ENCODE data around the gene DSCAM. TPM values are rescaled to one million over a fixed set of nuclear protein-coding genes. Genes with fewer than 3 reads are reported as not detected.

DSCAM gene
- total and polyA plus RNA-seq, 2 donors (not counting 3 experiments of a cell fraction or from before 2014, with no cell fraction given): not detected

DNA sequence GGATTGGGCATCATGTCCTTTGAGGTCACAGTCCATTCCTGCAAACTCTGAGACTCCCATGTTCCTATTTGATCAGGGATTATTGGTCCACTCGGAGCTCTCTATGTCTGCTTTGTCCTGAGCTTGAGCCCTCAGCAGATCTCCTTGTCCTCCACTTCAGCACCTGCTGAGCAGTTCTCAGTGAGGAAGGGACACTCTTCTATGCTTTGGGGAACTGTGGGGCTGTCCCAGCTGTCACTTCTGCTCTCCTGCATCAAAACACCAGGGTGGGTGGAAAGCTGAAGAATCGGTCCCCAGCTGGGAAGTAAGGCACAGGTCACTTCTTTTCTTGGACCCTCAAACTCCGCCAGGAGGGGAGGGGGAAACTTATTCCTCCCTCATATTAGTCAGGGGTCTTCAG, 880.2 kb downstream of the DSCAM start:
- DNase-seq (ENCODE audit: low read depth, low spot score) (no peak), FAIRE-seq (no peak)
- Histone ChIP-seq H3K9me1 (replicated peaks; ENCODE audit: control insufficient read depth, extremely low read depth, insufficient read depth, low read length) (no peaks in the 10 kb centered on the region), H4K20me1 (replicated peaks; ENCODE audit: control insufficient read depth, extremely low read depth, insufficient read depth, low read length) (no peaks in the 10 kb centered on the region), H3K27ac (ENCODE audit: insufficient read depth, low read depth, low read length) (no peak overlapping the region), H2AFZ (ENCODE audit: low read depth, low read length) (no peak overlapping the region), H3K79me2 (ENCODE audit: control insufficient read depth, insufficient read depth, low read length) (no peaks in the 10 kb centered on the region), H3K4me2 (ENCODE audit: insufficient read depth, low read length) (no peak overlapping the region), H3K27me3 (ENCODE audit: control insufficient read depth in 2 of 2, insufficient read depth in 2 of 2, low read length in 2 of 2) (no peaks in the 10 kb centered on the region), H3K9ac (replicated peaks; ENCODE audit: extremely low read depth, insufficient read depth, low read length) (no peak overlapping the region), H3K4me1 (ENCODE audit: control insufficient read depth, extremely low read depth, insufficient read depth, low read length) (no peaks in the 10 kb centered on the region), H3K36me3 (ENCODE audit: control insufficient read depth in 2 of 2, extremely low read depth in 1 of 2, insufficient read depth in 2 of 2, low read length in 2 of 2) (no peaks in the 10 kb centered on the region), H3K4me3 (replicated peaks in 1 of 3; ENCODE audit: insufficient read depth in 1 of 3, low read depth in 1 of 3, low read length in 3 of 3) (no peak overlapping the region), H3K9me3 (replicated peaks; ENCODE audit: control insufficient read depth, insufficient read depth, low read length) (peaks cover 6% of the 10 kb centered on the region)
- CTCF ChIA-PET: no interaction called here
- POLR2A ChIA-PET: no interaction called here
- no TSS peak for BruUV-seq (replicated peaks)
- TF ChIP-seq, protein P1, sequence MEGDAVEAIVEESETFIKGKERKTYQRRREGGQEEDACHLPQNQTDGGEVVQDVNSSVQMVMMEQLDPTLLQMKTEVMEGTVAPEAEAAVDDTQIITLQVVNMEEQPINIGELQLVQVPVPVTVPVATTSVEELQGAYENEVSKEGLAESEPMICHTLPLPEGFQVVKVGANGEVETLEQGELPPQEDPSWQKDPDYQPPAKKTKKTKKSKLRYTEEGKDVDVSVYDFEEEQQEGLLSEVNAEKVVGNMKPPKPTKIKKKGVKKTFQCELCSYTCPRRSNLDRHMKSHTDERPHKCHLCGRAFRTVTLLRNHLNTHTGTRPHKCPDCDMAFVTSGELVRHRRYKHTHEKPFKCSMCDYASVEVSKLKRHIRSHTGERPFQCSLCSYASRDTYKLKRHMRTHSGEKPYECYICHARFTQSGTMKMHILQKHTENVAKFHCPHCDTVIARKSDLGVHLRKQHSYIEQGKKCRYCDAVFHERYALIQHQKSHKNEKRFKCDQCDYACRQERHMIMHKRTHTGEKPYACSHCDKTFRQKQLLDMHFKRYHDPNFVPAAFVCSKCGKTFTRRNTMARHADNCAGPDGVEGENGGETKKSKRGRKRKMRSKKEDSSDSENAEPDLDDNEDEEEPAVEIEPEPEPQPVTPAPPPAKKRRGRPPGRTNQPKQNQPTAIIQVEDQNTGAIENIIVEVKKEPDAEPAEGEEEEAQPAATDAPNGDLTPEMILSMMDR (IDR thresholded peaks at IDR 0.05; ENCODE audit: extremely low read depth in 1 of 2, insufficient read depth in 1 of 2, low read depth in 1 of 2, low read length in 2 of 2): no peak
- TF ChIP-seq MYC (IDR thresholded peaks at IDR 0.05; ENCODE audit: low read depth, low read length) (no peak), FOS (IDR thresholded peaks at IDR 0.05; ENCODE audit: borderline replicate concordance, insufficient read depth, low read length) (no peak)
- intact Hi-C loops (cut with micrococcal nuclease) (no loop called here), dilution Hi-C loops (cut with MboI; ENCODE audit: extremely low pct_ligation_motif_present, low sequenced_read_pairs) (no loop called here)

DNA sequence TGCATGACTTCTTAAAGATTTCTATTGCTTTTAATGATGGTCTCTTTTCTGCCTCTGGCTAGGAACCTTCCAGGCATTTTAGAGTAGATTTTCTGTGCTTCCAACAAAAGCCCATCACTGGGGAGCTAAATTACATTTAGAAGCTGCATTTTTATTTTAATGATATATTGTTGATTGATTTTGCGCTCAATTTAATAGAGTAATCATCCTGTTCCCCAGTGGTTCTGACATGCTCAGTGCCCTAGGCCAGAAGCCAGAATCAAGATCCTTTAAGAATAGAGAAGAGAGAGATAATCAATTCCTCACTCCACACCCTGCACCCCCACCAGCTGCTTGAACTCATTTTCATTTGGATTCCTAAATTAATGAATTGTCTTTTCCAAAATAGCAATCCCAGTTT, 881.9 kb downstream of the DSCAM start:
- Histone ChIP-seq H4K20me1 (replicated peaks; ENCODE audit: control insufficient read depth, extremely low read depth, insufficient read depth, low read length) (no peaks in the 10 kb centered on the region), H3K4me2 (ENCODE audit: insufficient read depth, low read length) (no peak overlapping the region), H3K9ac (replicated peaks; ENCODE audit: extremely low read depth, insufficient read depth, low read length) (no peak overlapping the region), H3K27me3 (ENCODE audit: control insufficient read depth in 2 of 2, insufficient read depth in 2 of 2, low read length in 2 of 2) (no peaks in the 10 kb centered on the region), H3K9me3 (replicated peaks; ENCODE audit: control insufficient read depth, insufficient read depth, low read length) (peaks cover 6% of the 10 kb centered on the region), H2AFZ (ENCODE audit: low read depth, low read length) (no peak overlapping the region), H3K36me3 (ENCODE audit: control insufficient read depth in 2 of 2, extremely low read depth in 1 of 2, insufficient read depth in 2 of 2, low read length in 2 of 2) (no peaks in the 10 kb centered on the region), H3K79me2 (ENCODE audit: control insufficient read depth, insufficient read depth, low read length) (no peaks in the 10 kb centered on the region), H3K4me3 (replicated peaks in 1 of 3; ENCODE audit: insufficient read depth in 1 of 3, low read depth in 1 of 3, low read length in 3 of 3) (no peak overlapping the region), H3K27ac (ENCODE audit: insufficient read depth, low read depth, low read length) (no peak overlapping the region), H3K4me1 (ENCODE audit: control insufficient read depth, extremely low read depth, insufficient read depth, low read length) (no peaks in the 10 kb centered on the region), H3K9me1 (replicated peaks; ENCODE audit: control insufficient read depth, extremely low read depth, insufficient read depth, low read length) (no peaks in the 10 kb centered on the region)
- ChIA-PET POLR2A (no interaction called here), CTCF (no interaction called here)
- dilution Hi-C loops (cut with MboI; ENCODE audit: extremely low pct_ligation_motif_present, low sequenced_read_pairs): no loop called here
- no TSS peak for BruUV-seq (replicated peaks)
- FAIRE-seq (no peak), DNase-seq (ENCODE audit: low read depth, low spot score) (no peak)
- no peak for TF ChIP-seq MYC (IDR thresholded peaks at IDR 0.05; ENCODE audit: low read depth, low read length)
- TF ChIP-seq GATA2 (IDR thresholded peaks at IDR 0.05; ENCODE audit: insufficient read depth, insufficient read length, low read depth, low read length): no peak
- TF ChIP-seq, protein P2, sequence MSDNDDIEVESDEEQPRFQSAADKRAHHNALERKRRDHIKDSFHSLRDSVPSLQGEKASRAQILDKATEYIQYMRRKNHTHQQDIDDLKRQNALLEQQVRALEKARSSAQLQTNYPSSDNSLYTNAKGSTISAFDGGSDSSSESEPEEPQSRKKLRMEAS (IDR thresholded peaks at IDR 0.05; ENCODE audit: insufficient read depth, insufficient read length): no peak
- no peak for TF ChIP-seq FOS (IDR thresholded peaks at IDR 0.05; ENCODE audit: borderline replicate concordance, insufficient read depth, low read length)
- no peak for TF ChIP-seq JUN (IDR thresholded peaks at IDR 0.05; ENCODE audit: borderline replicate concordance, insufficient read depth, insufficient read length, low read depth)
- no peak for TF ChIP-seq EZH2 (IDR thresholded peaks at IDR 0.05; ENCODE audit: borderline replicate concordance, low read depth, low read length, severe bottlenecking)
- TF ChIP-seq POLR2A (IDR thresholded peaks at IDR 0.05; ENCODE audit: low read depth, low read length): no peak
- TF ChIP-seq, protein P1 (IDR thresholded peaks at IDR 0.05; ENCODE audit: extremely low read depth in 1 of 2, insufficient read depth in 1 of 2, low read depth in 1 of 2, low read length in 2 of 2): no peak
- no peak for TF ChIP-seq POLR2AphosphoS5 (IDR thresholded peaks at IDR 0.05; ENCODE audit: insufficient read depth, low read depth, low read length)
- intact Hi-C loops (cut with micrococcal nuclease): no loop called here
